Stimulated activated CD8-positive, alpha-beta memory T cell treated with anti-CD3 and anti-CD28 coated beads, Interleukin-2, amount 100 ng/mL, for 1 hour (primary cell): Measurements from ENCODE around the gene GCH1.
"Not testable (repeated sequence)": the region's sequence is repeated elsewhere in the genome, so short reads cannot be mapped to it uniquely, and the experiment has no call there.

Experiments used
- DNase-seq, 2 donors: peaks; one replicate each; pipeline ENCODE4 v3.0.0-alpha.2; 2020; ENCODE audit warnings: low read depth in 2 of 2

The GCH1 gene

GRCh38 chr14:54818201-54819133, 84.2 kb downstream of the GCH1 start:
- no peak for DNase-seq

- no peak for DNase-seq
Observed at GRCh38 chr14:54817506-54817905, 85.1 kb downstream of the GCH1 start.

- DNase-seq, result no peak
Observed at GRCh38 chr14:54816450-54816849, 86.2 kb downstream of the GCH1 start.

- no peak for DNase-seq
Observed at GRCh38 chr14:54815515-54815914, 87.1 kb downstream of the GCH1 start.

GRCh38 chr14:54815016-54815415, 87.6 kb downstream of the GCH1 start:
- DNase-seq, result no peak

- no peak for DNase-seq
Observed at GRCh38 chr14:54814076-54814475, 88.5 kb downstream of the GCH1 start.

GRCh38 chr14:54813081-54813480, 89.5 kb downstream of the GCH1 start:
- no peak for DNase-seq

- no peak for DNase-seq
Observed at GRCh38 chr14:54812617-54813016, 90.0 kb downstream of the GCH1 start.

GRCh38 chr14:54809767-54810166, 92.9 kb downstream of the GCH1 start:
- no peak for DNase-seq

GRCh38 chr14:54808326-54809161, 94.1 kb downstream of the GCH1 start:
- DNase-seq, result no peak

- DNase-seq, result no peak
Observed at GRCh38 chr14:54807881-54808280, 94.7 kb downstream of the GCH1 start.

- DNase-seq, result no peak
Observed at GRCh38 chr14:54807428-54807827, 95.2 kb downstream of the GCH1 start.

GRCh38 chr14:54806616-54807015, 96.0 kb downstream of the GCH1 start:
- DNase-seq, result no peak

- DNase-seq, result peak; percentile 47 to 48
Observed at GRCh38 chr14:54805445-54806322, 96.9 kb downstream of the GCH1 start.

GRCh38 chr14:54805070-54805444, 97.6 kb downstream of the GCH1 start:
- no peak for DNase-seq

GRCh38 chr14:54804538-54805041, 98.0 kb downstream of the GCH1 start:
- DNase-seq, result no peak

- no peak for DNase-seq
Observed at GRCh38 chr14:54803926-54804537, 98.6 kb downstream of the GCH1 start.

GRCh38 chr14:54803396-54803795, 99.2 kb downstream of the GCH1 start:
- no peak for DNase-seq

GRCh38 chr14:54801482-54801881, 101.1 kb downstream of the GCH1 start:
- not testable (repeated sequence) for DNase-seq

GRCh38 chr14:54798465-54799124, 104.0 kb downstream of the GCH1 start:
- DNase-seq, result no peak

- DNase-seq, result no peak
Observed at GRCh38 chr14:54797986-54798385, 104.6 kb downstream of the GCH1 start.
